Eye (tissue), 1 donor: ENCODE measurements around the gene MPP3.

ENCODE experiments used
- DNase-seq: peaks from one replicate; pipeline ENCODE4 v3.0.0-alpha.2; 2015

MPP3 gene

DNA sequence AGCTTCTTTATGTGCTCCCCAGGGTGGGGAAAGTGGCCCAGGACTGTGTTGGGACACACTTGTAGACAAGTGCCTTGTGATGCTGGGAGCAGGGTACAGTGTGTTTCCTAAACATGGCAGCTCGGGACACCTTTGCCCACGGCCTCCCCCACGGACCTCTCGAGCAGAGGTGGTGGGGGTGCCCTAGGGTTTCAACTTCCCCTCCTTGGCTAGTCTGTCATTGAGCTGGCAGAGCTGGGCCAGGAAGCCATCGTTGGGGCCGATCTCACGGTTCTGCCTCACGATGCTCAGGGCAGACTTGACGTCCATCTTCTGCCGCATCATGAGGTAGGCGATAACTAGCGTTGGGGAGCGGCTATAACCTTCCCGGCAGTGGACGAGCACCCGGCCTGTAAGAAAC is 63.5 kb downstream of the MPP3 start:
- no peak for DNase-seq

DNA sequence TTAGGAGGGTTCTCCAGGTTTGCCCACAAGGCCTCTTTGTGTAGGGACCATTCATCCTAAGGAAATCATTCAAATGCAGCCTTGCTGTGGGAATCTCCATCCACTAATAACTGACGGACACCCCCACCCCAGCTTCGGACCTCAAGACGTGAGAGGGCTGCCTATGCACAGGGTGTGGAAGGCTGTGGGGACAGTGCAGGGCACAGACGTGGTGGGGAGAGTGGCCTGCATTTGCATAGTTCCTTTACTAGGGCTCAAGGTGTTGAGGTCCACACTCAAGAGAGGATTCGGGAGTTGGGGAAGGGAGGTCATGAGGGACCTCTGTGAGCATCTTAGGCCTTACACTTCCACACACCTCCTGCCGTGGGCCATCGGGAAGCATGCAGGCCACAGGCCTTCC is 64.0 kb downstream of the MPP3 start:
- no peak for DNase-seq

- no peak for DNase-seq
Measured at GRCh38 chr17:43768382-43768781, 64.6 kb downstream of the MPP3 start.

DNA sequence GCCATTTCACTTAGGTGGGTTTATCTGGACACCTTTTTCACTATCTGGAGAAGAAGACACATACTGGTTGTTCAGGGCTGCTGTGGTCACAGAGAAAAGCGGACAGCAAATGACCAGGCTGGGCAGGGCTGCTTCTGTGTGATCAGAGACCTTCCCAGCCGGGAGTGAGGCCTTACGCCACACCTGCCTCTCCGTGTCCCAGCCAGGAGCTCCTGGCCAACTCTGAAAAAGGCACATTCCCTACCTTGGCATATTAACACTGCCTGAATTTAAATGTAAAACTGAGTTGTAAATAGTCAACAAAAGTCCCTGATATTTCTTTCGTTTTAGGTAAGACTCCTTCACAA is 65.3 kb downstream of the MPP3 start:
- DNase-seq, result no peak

- no peak for DNase-seq
Measured at GRCh38 chr17:43767053-43767712, 65.8 kb downstream of the MPP3 start.

GRCh38 chr17:43766413-43767052 is 66.4 kb downstream of the MPP3 start:
- DNase-seq, result peak; percentile 81

DNA sequence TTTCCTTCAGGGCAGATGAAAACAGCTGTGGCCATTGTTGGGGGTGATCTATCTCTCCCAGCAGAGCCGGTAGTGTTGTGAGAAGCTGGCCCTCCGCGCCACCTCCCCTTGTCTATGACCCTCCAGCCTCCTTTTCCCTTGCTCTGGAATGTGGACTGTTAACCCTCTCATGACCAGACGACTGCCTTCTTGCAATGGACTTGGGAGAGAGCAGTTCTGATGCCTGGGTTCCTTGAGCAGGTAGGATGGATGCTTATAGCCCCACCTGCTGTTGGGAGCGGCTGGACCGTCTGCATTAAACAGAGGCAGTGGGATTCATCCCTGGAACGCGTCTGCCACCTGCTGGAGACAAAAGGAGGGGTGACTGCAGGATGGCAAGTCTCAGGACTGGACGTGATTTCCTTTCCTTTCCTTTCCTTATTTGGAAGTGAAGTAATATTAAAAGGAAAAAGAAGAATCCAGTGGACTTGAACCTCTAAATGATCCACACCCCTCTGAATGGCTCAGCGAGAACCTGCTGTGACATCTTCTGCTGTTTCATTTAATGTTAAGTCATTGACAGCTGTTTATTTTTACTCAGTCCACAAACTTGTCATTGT is 72.6 kb downstream of the MPP3 start:
- peak; percentile 98 for DNase-seq

GRCh38 chr17:43759836-43760235 is 73.1 kb downstream of the MPP3 start:
- DNase-seq, result no peak

- no peak for DNase-seq
Measured at GRCh38 chr17:43758497-43759174, 74.3 kb downstream of the MPP3 start, which contains the start of gene SOST. Gene SOST (minus strand): TSS chr17:43758791. CDS start chr17:43758741, 50 bp downstream.

DNA sequence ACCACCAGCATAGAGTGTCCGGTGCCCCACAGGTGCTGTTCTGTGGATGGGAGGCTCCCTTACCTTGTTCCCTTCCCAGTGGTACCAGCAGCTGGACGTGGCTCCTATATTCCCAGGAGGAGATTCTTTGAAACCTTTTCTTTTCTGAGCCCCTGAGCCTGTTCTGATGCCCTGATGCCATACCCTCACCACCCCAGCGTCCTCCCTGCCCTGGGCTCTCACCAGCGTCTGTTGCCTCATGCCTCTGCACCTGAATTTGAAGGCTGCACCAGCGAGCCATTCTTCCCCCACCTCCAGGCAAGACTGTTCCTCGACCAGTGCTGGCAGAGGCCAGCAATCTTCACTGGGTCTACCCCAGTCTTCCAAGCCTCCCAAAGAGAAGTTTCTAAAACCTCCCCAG is 74.9 kb downstream of the MPP3 start:
- no peak for DNase-seq

GRCh38 chr17:43757171-43757660 is 75.7 kb downstream of the MPP3 start:
- no peak for DNase-seq

- DNase-seq, result peak; percentile 11
Measured at GRCh38 chr17:43756201-43756600, 76.7 kb downstream of the MPP3 start.

GRCh38 chr17:43755389-43755875 is 77.5 kb downstream of the MPP3 start:
- DNase-seq, result peak; percentile 82

DNA sequence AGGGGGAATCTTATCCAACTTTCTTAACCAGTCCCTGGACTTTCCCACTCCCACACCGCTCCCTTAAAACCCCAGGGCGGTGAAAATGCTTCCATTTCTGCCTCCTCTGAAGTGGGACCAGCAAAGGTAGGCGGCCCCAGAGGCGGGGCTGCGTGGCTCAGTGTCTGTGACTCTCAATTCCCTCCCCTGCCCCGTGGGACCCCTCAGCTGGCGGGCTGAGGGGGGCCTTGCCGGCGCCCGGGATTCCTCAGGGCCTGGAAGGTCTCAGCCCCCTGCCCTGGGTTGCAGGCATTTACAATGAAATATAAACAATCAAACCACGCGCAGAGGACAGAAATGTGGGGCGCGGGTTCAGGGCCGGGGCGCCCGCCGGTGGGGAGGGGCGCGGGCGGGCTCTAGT is 78.0 kb downstream of the MPP3 start:
- no peak for DNase-seq

GRCh38 chr17:43753493-43754129 is 79.3 kb downstream of the MPP3 start:
- no peak for DNase-seq
